NB4 (cell line): Measurements from ENCODE around the gene CDK13.
A peak's percentile ranks its signal among the peaks of the same experiment; 100 is the strongest.

Source experiments
- DNase-seq: peaks from one replicate; pipeline ENCODE4 v3.0.0; 2010; ENCODE audit warnings: low read depth
- H3K4me3 ChIP-seq: one replicate; pipeline ENCODE4 v1.5.1; 2011; ENCODE audit warnings: mild to moderate bottlenecking, low read depth, low read length, moderate library complexity
- CTCF ChIP-seq: IDR thresholded peaks from one replicate; pipeline ENCODE4 v1.5.1; 2012; ENCODE audit warnings: low read depth, low read length
- MAX ChIP-seq: IDR thresholded peaks from 2 replicates; pipeline ENCODE4 v1.6.1; 2011; ENCODE audit warnings: low read depth, low read length
- MYC ChIP-seq: IDR thresholded peaks from 2 replicates; pipeline ENCODE4 v1.6.1; 2011; ENCODE audit warnings: low read depth, low read length
- POLR2A ChIP-seq: IDR thresholded peaks from 2 replicates; pipeline ENCODE4 v1.6.1; 2011; ENCODE audit warnings: mild to moderate bottlenecking; ENCODE audit not compliant: insufficient read length; ENCODE audit errors: extremely low read depth

Gene CDK13

GRCh38 chr7:40019558-40019957 is 69.5 kb downstream of the CDK13 start:
- no peak overlapping the region for H3K4me3 ChIP-seq
- no peak for DNase-seq
- TF ChIP-seq CTCF (no peak), MAX (no peak), POLR2A (no peak), MYC (no peak)

- DNase-seq = no peak
- TF ChIP-seq CTCF = no peak
- no peak for TF ChIP-seq MYC
- TF ChIP-seq POLR2A = no peak
- TF ChIP-seq MAX = no peak
- H3K4me3 ChIP-seq = no peak overlapping the region
Observed at GRCh38 chr7:40024048-40024447, 74.0 kb downstream of the CDK13 start.

- TF ChIP-seq MYC = no peak
- no peak for TF ChIP-seq CTCF
- no peak for TF ChIP-seq POLR2A
- no peak for TF ChIP-seq MAX
- no peak for DNase-seq
Observed at GRCh38 chr7:40024841-40025240, 74.8 kb downstream of the CDK13 start.

GRCh38 chr7:40027545-40027944 is 77.5 kb downstream of the CDK13 start:
- no peak for DNase-seq
- H3K4me3 ChIP-seq = no peak overlapping the region
- no peak for TF ChIP-seq MAX
- TF ChIP-seq MYC = no peak
- no peak for TF ChIP-seq CTCF
- no peak for TF ChIP-seq POLR2A

More at GRCh38 chr7:40024841-40025240, 74.8 kb downstream of the CDK13 start:
- H3K4me3 ChIP-seq = no peak overlapping the region

GRCh38 chr7:40033826-40034225 is 83.8 kb downstream of the CDK13 start:
- peak; percentile 23 for DNase-seq
- TF ChIP-seq CTCF (no peak), MAX (no peak), POLR2A (no peak), MYC (no peak)

GRCh38 chr7:40041456-40041855 is 91.4 kb downstream of the CDK13 start:
- TF ChIP-seq CTCF = no peak
- TF ChIP-seq POLR2A = no peak
- no peak for TF ChIP-seq MAX
- TF ChIP-seq MYC = no peak

More at GRCh38 chr7:40033826-40034225, 83.8 kb downstream of the CDK13 start:
- no peak overlapping the region for H3K4me3 ChIP-seq

More at GRCh38 chr7:40041456-40041855, 91.4 kb downstream of the CDK13 start:
- no peak overlapping the region for H3K4me3 ChIP-seq
- no peak for DNase-seq
